Measurements from ENCODE around the gene DNAJC22.

DNAJC22 gene

GRCh38 chr12:49397000-49397399 is 50.3 kb downstream of the DNAJC22 start:
- no peak for ATAC-seq (ENCODE audit: insufficient read depth, low read depth)
- Histone ChIP-seq H3K36me3 (ENCODE audit: insufficient read depth, low read length) (no peaks in the 10 kb centered on the region), H3K4me3 (ENCODE audit: low read depth in 1 of 2, low read length in 2 of 2) (no peak overlapping the region), H3K79me2 (ENCODE audit: insufficient read depth, low read length) (peaks cover 40% of the 10 kb centered on the region), H3K4me1 (ENCODE audit: insufficient read depth, low read length) (no peaks in the 10 kb centered on the region), H2AFZ (ENCODE audit: low read depth, low read length) (no peak overlapping the region), H4K20me1 (ENCODE audit: insufficient read depth, low read length) (peaks cover 10% of the 10 kb centered on the region), H3K9ac (ENCODE audit: low read depth, low read length) (no peak overlapping the region), H3K27ac (ENCODE audit: low read length) (no peak overlapping the region), H3K27me3 (ENCODE audit: insufficient read depth, low read length, poor library complexity) (no peaks in the 10 kb centered on the region), H3K4me2 (ENCODE audit: insufficient read depth, low read length) (no peak overlapping the region), H3K9me3 (ENCODE audit: insufficient read depth, low read length, severe bottlenecking) (no peaks in the 10 kb centered on the region)
- no peak for DNase-seq
- TF ChIP-seq EZH2 (IDR thresholded peaks at IDR 0.05; ENCODE audit: borderline replicate concordance, low read depth, low read length, severe bottlenecking), result no peak
- TF ChIP-seq CTCF (IDR thresholded peaks at IDR 0.05; ENCODE audit: borderline replicate concordance, extremely low read depth, low read length, poor library complexity, severe bottlenecking), result no peak

- TF ChIP-seq EZH2 (IDR thresholded peaks at IDR 0.05; ENCODE audit: borderline replicate concordance, low read depth, low read length, severe bottlenecking) (no peak), CTCF (IDR thresholded peaks at IDR 0.05; ENCODE audit: borderline replicate concordance, extremely low read depth, low read length, poor library complexity, severe bottlenecking) (no peak)
- Histone ChIP-seq H3K79me2 (ENCODE audit: insufficient read depth, low read length) (peaks cover 52% of the 10 kb centered on the region), H3K4me2 (ENCODE audit: insufficient read depth, low read length) (no peak overlapping the region), H4K20me1 (ENCODE audit: insufficient read depth, low read length) (peaks cover 28% of the 10 kb centered on the region), H3K4me1 (ENCODE audit: insufficient read depth, low read length) (no peaks in the 10 kb centered on the region), H2AFZ (ENCODE audit: low read depth, low read length) (no peak overlapping the region), H3K36me3 (ENCODE audit: insufficient read depth, low read length) (no peaks in the 10 kb centered on the region), H3K4me3 (ENCODE audit: low read depth in 1 of 2, low read length in 2 of 2) (no peak overlapping the region), H3K27ac (ENCODE audit: low read length) (no peak overlapping the region), H3K9me3 (ENCODE audit: insufficient read depth, low read length, severe bottlenecking) (no peaks in the 10 kb centered on the region), H3K27me3 (ENCODE audit: insufficient read depth, low read length, poor library complexity) (no peaks in the 10 kb centered on the region), H3K9ac (ENCODE audit: low read depth, low read length) (no peak overlapping the region)
- ATAC-seq (ENCODE audit: insufficient read depth, low read depth) (no peak), DNase-seq (no peak)
Observed at GRCh38 chr12:49400304-49400703, 53.6 kb downstream of the DNAJC22 start.
